GM21786 (cell line): ENCODE results near the gene NPSR1.
"Not testable (repeated sequence)": the region's sequence is repeated elsewhere in the genome, so short reads cannot be mapped to it uniquely, and the experiment has no call there.

Source experiments
- ATAC-seq: cut with Tn5 transposase; IDR thresholded peaks from one replicate; pipeline ENCODE4 v1.9.1; 2021; ENCODE audit not compliant: unreplicated experiment

NPSR1 gene

DNA sequence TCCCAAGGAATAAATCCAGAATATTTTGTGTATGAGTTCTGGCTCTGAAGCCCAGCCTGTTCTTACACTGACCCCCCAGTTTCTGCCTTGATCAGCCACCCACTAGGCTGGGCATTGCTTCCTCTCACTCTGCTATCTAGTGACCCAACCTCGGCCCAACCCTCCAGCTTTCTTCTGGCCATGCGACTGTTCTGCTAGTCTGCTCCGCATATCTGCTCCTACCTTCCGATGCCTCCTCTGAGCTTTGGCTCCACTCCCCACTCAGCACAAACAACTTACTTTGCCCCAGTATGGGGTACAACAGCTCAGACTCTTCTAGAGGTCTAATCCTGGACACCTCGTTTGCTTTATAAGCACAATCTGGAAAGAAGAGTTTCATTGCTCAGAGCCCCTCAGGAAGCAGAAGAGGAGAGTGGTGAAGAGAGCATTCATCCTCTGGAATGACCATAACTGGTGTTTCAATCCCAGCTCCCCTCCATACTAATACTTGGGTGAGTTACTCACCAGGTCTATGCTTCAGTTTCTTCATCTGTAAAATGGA, 99.6 kb downstream of the NPSR1 start:
- peak; percentile 0 for ATAC-seq

DNA sequence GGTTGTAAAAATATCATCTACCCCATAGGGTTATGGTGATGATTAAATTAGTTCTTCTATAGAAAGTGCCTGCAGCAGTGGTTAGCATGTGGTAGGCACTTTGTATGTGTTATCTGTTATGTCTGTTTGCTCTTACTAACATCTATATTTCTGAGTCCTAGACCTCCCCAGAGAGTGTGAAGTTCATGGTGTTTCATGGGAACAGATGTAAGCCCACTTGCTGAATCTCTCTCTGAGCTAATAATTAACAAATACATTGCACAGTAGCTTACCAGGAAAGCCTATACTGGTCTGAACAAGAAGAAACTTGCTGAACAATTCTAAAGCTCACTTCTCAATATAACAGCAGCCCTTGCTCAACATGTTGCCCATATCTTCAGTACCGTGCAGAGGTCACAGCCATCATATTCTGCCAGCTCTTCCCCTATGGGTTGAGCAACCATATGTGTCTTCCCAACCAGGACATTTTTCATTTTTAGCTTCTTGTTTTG, 100.1 kb downstream of the NPSR1 start:
- peak; percentile 67 for ATAC-seq

DNA sequence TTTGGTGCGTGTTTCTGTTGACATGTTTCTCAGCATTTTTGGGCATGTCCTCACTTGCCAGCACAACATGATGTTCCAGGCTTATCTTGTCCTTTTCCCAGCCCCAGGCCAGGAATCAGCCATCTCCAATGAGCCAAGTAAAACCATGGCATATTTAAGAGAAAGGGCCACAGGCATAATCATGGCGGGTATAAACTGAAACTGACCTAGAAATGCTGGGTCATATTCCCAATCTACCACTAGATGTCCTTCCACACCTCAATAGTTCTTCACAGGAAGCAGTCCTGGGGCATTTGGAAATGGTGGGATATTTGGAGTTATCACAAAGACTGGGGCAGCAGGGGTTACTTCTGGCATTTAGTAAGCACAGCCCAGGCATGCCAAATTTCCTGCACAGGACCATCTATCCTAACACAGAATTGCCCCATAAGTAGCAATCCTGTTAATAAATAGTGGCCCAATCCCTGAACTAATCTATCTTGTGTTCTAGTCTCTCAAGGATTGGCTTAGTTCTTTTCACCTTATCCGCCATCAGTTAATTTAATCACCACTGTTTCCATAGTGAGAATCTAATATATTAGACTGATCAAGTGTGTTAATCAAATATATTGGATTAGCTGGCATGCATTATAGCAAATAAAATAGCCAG, 101.6 kb downstream of the NPSR1 start:
- ATAC-seq: no peak

DNA sequence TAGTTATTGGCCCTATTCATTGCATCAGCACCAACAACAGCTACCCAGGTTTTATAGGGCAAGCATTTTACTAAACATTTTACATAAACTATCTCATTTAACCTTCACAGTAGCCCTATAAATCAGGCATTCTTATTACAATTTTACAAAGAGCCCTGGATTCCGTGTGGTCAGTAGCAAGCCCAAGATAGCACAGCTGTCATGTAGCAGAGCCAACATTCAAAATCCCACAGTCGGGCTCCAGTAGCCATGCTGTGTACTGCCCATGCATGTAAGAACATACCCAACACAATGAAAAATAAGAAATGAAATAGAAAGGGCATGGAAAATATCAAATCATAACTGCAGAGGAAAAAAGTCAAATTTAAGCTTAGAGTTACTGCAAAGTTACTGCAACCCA, 102.3 kb downstream of the NPSR1 start:
- no peak for ATAC-seq

DNA sequence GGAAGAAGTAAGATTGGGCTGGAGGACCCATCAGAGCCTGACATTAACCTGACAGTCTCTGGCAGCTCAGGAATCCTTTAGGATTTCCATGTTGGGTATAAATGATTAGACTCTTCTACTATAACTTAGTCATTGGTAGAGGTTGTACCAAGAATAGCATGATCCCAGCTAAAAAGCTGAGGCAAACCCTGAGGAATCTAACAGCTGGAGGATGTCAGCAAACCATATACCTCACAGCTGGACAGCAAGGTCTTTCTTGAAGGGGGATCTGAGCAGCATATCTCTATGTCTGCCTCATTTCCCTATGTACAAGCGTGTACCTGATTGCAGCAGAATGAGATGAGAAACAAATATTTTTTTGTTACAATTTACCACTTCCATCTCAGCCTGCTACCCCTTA, 103.2 kb downstream of the NPSR1 start:
- no peak for ATAC-seq

DNA sequence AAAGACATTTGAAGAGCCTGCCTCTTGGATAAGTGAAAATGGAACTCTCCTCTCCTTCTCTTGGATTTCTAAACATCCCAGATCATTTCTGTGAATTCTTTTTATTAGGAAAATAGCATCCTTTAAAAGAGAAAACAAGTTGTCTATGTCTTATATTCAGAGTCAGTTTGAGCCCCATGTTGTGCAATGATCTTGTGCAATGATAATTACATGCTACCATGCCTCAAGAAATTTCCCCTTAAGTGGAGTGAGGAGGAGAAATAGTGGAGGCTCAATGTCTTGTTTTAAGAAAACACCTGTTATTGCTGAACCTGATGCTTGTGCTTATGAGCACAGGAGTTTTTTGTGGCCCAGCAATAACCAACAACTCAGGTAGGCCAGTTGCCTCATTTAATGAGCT, 103.6 kb downstream of the NPSR1 start:
- no peak for ATAC-seq

DNA sequence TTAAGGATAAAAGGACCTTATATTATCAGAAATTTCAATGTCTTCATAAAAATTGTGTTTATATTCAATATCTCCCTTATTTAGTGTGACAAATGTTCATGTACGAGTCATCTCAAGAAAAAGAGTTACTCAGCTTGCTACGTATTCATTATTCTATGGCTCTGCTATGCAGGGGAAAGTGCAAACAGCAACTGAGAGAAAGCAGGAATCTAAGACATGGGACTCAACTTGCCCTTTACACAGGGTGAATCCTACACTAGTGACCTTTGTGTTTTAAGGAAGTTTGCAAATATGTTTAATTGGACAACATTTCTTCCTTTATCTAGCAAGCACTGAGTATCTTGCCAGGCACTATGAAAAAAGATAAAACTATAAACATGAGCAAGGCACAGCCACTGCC, 104.7 kb downstream of the NPSR1 start:
- no peak for ATAC-seq

DNA sequence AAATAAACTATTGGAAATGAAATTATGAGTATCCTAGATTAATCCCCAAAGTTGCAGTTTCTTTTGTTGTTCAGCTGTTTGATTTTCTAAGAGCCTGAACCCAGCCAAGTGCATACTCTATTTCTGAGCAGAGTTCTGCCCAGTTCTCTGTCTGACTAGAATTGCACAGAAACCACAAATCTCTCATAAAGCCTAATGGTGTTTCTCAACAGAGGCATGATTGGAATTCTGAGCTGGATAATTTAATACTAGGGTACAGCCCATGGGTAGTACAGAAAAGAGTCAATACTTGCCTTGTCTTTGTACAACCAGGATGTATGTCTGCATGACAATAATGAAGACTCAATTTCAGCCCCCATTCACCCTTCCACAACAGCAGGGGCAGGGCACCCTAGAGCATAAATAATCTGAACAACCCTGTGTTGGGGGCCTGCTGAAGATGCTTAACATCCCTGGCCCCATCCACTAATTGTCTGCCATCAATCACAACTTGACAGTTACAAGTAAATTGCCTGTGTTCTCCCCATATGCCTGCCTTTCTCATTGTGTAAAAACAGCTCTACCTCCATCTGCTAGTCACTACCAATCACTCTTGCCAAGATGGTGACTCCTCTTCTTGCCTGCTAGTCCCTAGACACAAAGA, 114.4 kb downstream of the NPSR1 start:
- no peak for ATAC-seq

DNA sequence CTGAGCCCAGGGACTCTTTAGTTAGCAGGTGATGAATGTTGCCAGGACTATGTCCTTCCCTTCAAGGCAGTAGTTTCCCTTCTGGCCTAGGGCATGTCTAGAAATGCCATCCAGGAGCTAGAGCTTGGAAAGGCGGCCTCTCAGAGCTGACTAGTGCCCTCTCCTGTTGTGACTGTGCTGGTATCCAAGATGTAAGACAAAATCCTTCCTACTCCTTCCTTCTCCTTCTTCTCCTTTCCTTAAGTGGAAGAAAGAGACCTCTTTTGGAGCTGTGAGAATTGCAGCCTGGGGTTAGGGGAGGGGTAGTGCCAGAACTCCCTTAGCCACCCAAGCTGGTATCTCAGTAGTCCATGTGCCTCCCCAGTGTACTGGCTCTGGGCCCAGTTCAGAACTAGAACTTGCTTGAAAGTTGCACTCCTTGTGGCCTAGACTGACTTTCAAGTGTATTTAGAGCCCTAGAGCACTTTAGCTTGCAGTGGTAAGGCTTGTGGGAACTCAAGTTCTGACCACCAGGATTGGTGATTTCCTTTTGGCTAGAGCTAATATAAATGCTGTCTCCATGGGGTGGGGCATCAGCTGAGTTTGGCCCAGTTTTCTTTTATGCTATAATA, 118.8 kb downstream of the NPSR1 start:
- no peak for ATAC-seq

DNA sequence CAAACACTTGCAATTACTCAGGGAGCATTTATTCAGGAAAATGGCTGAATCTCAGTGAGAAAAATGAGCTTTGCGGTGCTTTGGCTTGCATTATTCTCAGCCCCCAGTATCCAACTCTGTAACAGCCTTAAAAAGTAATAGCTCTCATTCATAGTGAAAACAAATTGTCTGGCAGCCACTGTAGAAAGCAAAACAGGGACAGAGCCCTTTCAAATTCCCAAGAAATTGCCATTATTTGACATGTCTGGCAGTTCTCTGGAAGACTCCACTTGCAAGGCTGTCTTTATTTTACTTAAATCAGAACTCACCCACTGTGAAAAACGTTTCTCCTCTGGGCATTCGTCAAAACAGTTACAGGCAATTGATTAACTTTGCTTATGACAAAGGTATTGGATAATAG, 122.5 kb downstream of the NPSR1 start:
- no peak for ATAC-seq

DNA sequence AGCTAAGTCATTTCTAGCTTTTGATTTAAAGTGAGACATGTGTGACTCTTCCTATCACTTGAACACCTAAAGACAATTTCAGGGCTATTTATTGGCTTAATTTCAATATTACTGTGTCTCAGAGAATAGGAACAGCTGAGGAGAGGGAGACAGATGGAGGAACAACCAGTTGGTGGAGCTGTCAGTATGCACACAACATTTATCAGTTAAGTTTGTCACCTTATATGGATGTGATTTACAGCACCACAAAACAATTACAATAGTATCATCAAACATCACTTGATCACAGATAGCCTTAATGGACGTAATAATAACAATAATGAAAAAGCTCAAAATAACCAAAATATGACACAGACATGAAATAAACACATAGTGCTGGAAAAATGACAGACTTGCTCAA, 129.6 kb downstream of the NPSR1 start:
- ATAC-seq: no peak

DNA sequence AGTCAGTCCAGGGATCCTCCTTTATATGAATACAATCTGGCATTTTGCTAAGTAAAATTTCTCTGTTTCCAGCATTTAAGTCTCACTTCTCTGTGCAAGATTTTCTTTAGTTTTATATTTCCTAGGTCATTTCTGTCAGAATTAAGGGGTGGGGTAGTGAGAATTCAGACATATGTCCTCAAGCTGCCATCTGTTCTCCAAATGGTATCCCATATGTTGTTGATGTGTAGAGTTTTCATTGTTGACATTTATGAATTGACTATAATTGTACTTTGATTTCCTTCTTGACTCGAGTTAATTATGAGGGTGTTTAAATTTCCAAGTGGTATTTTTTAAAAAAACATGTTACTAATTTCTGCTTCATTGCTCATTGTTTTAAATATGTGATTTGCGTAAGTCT, 148.8 kb downstream of the NPSR1 start:
- ATAC-seq: no peak

DNA sequence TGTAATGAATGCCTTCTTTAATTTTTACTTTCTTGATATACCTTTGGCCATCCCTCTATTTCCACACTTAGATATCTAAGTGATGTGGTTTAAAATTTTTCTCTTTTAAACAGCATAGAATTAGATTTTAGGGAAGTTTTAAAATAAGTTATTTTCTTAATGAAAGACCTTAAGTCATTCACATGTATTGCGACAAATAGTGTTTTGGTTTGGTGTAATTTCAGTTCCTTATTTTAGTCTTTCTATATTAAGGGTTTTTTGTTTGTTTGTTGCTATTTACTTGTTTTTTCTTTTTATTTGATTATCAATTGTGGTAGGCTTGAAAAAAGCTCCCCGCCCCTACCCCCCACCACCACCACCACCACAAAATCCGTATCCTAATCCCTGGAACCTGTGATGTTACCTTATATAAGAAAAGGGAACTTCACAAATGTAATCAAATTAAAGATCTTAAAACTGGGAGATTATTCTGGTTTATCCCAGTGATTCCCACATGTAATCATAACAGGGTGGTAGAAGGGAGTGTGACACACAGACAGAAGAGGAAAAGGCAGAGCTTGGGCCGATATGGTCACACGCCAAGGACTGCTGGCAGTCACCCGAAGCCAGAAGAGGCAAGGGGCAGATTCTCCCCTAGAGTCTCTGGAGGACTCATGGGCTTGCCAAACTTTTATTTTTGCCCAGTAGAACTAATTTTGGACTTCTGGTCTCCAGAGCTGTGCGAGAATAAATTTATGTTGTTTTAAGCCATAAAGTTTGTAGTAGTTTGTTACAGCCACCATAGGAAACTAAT, 149.7 kb downstream of the NPSR1 start:
- no peak for ATAC-seq

DNA sequence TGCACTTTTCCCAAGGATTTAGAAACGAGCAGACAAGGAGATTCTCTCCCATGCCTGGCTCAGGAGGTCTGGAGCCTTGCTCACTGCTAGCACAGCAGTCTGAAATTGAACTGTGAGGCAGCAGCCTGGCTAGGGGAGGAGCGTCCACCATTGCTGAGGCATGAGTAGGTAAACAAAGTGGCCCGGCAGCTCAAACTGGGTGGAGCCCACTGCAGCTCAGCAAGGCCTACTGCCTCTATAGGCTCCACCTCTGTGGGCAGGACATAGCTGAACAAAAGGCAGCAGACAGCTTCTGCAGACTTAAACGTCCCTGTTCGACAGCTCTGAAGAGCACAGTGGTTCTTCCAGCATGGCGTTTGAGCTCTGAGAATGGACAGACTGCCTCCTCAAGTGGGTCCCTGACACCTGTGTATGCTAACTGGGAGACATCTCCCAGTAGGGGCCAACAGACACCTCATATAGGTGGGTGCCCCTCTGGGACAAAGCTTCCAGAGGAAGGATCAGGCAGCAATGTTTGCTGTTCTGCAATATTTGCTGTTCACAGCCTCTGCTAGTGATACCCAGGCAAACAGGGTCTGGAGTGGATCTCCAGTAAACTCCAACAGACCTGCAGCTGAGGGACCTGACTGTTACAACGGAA, 156.3 kb downstream of the NPSR1 start:
- ATAC-seq: not testable (repeated sequence)

DNA sequence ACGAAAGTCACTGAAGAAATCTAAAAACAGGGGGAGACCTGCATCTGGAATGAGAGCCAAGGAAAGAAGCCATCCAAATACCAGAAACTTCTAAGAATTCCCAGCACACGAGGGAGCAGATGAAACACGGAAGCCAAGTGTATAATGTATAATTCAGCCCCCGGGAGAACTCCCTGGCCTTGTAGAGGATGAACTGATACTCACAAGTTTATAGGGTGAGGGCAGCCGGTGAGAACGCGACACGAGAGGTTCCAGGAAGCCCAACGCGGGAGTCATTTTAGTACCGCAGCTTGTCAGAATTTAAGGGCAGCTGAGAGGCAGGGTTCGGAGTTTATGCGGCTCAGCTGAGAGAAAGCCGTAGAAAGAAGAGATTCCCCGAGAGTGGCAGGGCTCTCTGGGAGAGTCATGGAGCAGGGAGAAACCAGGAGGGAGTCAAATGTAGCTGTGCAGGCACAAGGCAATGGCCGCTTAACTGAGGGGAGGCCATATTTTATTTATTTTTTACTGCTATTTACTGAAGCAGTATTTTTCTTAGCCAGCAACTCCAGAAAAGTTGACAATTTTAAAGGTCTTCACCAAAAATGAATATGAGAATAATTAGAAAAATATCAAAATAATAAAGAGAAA, 164.0 kb downstream of the NPSR1 start:
- ATAC-seq: no peak

DNA sequence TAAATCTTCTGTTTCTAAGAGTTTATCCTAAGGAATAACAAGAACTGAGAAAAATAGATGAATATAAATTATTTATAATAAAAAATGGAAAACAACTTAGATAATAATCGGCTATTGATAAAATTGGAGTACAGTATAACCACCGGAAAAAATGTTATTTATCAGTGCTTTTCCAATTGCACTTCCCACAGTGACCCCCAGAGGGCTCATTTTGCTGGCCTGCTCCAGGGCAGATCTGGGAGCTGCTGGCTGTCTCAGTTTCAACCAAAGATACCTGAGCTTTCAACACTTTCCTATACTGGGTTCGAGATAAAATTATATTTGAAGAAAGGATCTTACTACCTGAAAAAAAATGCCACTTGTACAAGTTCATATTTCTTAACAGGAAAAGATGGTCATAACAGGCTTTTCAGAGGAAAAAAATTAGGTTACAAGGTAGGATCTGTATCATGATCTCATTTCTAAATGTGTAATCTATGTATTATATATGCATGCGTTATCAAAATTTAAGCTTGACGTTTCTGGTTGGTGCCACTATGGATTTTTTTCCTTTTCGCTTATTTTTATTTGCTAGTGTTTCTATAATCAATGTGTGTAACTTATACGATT, 165.7 kb downstream of the NPSR1 start:
- peak; percentile 90 for ATAC-seq

DNA sequence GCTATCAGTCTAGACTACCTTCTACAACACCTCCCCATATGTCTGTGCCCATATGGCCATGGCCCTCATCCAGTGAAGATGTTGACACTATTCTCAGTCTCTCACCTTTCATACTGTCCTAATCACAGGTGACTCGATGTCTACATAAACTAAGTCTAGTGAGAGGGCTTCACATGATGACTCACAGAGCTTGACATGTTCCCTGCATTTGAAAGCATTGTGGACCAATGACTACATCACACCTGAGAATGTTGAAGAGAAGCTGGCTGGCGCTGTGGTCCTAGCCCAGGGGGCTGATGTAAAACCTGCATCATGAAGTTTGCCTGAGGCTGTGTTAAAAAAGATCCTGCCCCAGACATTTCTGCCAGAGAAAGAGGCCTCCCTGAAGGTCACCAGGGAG, 167.2 kb downstream of the NPSR1 start:
- ATAC-seq: no peak

DNA sequence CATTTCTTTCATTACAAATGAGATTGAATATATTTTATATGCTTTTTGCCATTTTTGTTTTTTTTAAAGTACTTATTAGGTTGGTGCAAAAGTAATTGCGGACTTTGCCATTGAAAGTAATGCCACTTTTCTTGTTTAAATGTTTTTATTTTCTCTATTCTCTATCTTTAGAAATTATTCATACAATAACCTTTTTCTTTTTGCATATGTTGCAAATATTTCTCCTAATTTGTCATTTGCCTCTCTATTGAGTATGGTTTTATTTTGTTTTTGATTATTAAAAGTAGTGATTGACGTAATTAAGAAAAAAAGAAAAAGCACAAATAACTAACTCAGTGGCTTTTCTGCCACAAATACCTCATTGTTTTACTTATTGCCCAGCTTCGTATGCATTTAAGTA, 172.4 kb downstream of the NPSR1 start:
- ATAC-seq: no peak

DNA sequence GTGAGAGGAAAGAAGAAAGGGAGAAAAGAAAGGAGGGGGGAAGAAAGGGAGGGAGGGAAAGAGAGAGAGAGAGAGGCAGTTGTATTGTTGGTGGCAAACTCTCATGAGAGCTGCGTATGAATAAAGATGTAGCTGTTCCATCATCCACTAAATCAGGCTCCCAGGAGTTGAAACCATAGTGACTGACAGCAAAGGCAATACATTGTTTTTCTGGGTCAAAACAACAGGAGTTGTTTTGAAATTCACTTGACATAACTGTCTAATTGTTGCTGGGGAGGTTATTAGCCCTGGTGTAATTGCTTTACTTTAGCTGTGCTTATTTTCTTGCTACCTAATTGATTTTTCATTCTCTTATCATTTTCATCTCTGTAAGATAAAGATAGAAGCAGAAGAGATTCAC, 173.4 kb downstream of the NPSR1 start:
- ATAC-seq: no peak

DNA sequence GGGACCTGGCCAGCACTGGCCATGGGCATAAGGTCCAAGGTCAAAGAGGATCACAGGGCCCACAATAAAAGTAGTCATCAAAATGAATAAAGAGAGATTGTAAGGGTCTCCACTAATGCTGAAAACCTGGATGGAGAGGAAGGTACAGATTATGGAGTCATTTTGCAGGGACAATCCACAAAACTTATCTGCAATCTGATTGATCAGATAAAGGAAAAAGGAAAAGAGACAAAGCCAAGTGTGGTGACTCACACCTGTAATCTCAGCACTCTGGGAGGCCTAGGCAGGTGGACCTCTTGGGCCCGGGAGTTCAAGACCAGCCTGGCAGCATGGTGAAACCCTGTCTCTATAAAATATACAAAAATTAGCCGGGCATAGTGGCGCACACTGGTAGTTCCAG, 174.0 kb downstream of the NPSR1 start:
- no peak for ATAC-seq
